Astrocyte (in vitro differentiated cells and primary cell): Measurements from ENCODE around the gene FHL2. TPM values are rescaled to one million over a fixed set of nuclear protein-coding genes. Genes with fewer than 3 reads are reported as not detected.
A peak's percentile ranks its signal among the peaks of the same experiment; 100 is the strongest.

Experiments used
- DNase-seq: peaks from one replicate; pipeline ENCODE4 v3.0.0-alpha.2; 2010; ENCODE audit warnings: low read depth
- FAIRE-seq: peaks from 2 replicates; lab custom pipeline; 2011; peaks lifted over from hg19 to GRCh38; lab: Jason Lieb, UNC
- H2AFZ ChIP-seq: 2 replicates; pipeline ENCODE4 v1.6.0; 2012; ENCODE audit warnings: low read depth, low read length, inconsistent platforms
- H3K27ac ChIP-seq: 2 replicates; pipeline ENCODE4 v1.5.1; 2011; ENCODE audit warnings: low read depth, low read length, inconsistent platforms
- H3K27me3 ChIP-seq: 2 replicates; pipeline ENCODE4 v1.6.0; 2011; ENCODE audit warnings: low read length, inconsistent platforms; ENCODE audit not compliant: insufficient read depth
- H3K36me3 ChIP-seq: 2 replicates; pipeline ENCODE4 v1.5.1; 2011; ENCODE audit warnings: low read length, inconsistent platforms; ENCODE audit not compliant: insufficient read depth
- H3K4me1 ChIP-seq: 2 replicates; pipeline ENCODE4 v1.5.1; 2011; ENCODE audit warnings: low read length, inconsistent platforms; ENCODE audit not compliant: insufficient read depth
- H3K4me2 ChIP-seq: 2 replicates; pipeline ENCODE4 v1.6.0; 2012; ENCODE audit warnings: low read length, inconsistent platforms
- H3K4me3 ChIP-seq: 2 replicates; pipeline ENCODE4 v1.5.1; 2011; ENCODE audit warnings: low read depth, mild to moderate bottlenecking, low read length, inconsistent platforms; ENCODE audit not compliant: insufficient read depth
- H3K79me2 ChIP-seq: 2 replicates; pipeline ENCODE4 v1.6.0; 2012; ENCODE audit warnings: mild to moderate bottlenecking, low read length, inconsistent platforms; ENCODE audit not compliant: insufficient read depth
- H3K9ac ChIP-seq: 2 replicates; pipeline ENCODE4 v1.6.0; 2012; ENCODE audit warnings: mild to moderate bottlenecking, low read length, inconsistent platforms
- H3K9me3 ChIP-seq: 2 replicates; pipeline ENCODE4 v1.5.1; 2012; ENCODE audit warnings: low read depth, mild to moderate bottlenecking, low read length, inconsistent platforms; ENCODE audit not compliant: insufficient read depth
- H4K20me1 ChIP-seq: 2 replicates; pipeline ENCODE4 v1.6.0; 2012; ENCODE audit warnings: low read length, inconsistent platforms; ENCODE audit not compliant: insufficient read depth
- H3K27ac Mint-ChIP-seq: one replicate; pipeline ENCODE4 v1.8.0; 2021; ENCODE audit warnings: mild to moderate bottlenecking, mixed read lengths; ENCODE audit not compliant: unreplicated experiment
- H3K27me3 Mint-ChIP-seq: one replicate; pipeline ENCODE4 v1.8.0; 2021; ENCODE audit warnings: low read depth, mixed read lengths; ENCODE audit not compliant: unreplicated experiment
- H3K36me3 Mint-ChIP-seq: one replicate; pipeline ENCODE4 v1.8.0; 2021; ENCODE audit warnings: low read depth, mixed read lengths; ENCODE audit not compliant: unreplicated experiment
- H3K4me1 Mint-ChIP-seq: one replicate; pipeline ENCODE4 v1.8.0; 2021; ENCODE audit warnings: low read depth, mixed read lengths; ENCODE audit not compliant: unreplicated experiment
- H3K4me3 Mint-ChIP-seq: one replicate; pipeline ENCODE4 v1.8.0; 2021; ENCODE audit warnings: mild to moderate bottlenecking, moderate library complexity, mixed read lengths; ENCODE audit not compliant: unreplicated experiment
- H3K9me3 Mint-ChIP-seq: one replicate; pipeline ENCODE4 v1.8.0; 2021; ENCODE audit warnings: mild to moderate bottlenecking, mixed read lengths; ENCODE audit not compliant: unreplicated experiment
- CTCF ChIP-seq: IDR thresholded peaks from 2 replicates; pipeline ENCODE4 v1.5.1; 2011; ENCODE audit warnings: low read depth, mild to moderate bottlenecking, inconsistent platforms, low read length, moderate library complexity; ENCODE audit not compliant: insufficient read depth
- EZH2 ChIP-seq: IDR thresholded peaks from 2 replicates; pipeline ENCODE4 v1.6.1; 2012; ENCODE audit warnings: mild to moderate bottlenecking, low read length, inconsistent platforms; ENCODE audit not compliant: insufficient read depth
- total RNA-seq: library from RNA; stranded (reverse); gene quantifications from 2 replicates; pipeline ENCODE4 v1.2.1, GENCODE V29; 2021

FHL2 gene
- total RNA-seq, 1 donor from 2014 or later: 104 TPM

DNA sequence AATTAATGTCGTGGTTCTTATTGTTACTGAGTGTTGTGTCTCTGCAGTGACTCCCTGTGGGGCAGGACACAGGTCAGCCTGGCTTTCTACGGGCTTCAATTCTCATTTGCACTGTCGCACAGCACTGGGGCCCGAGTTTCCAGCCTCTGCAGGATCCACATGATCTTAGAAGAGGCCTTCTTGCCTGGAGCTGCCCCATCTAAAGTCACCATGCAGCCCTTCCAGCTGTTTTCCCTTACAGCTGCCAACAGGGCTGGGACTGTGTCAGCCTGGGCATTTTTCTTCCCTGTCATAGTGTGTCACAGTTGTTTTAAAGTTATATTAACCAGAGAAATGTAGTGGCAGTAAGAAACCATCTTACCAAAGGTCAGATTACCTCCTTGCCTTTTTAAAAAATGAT, 27.0 kb downstream of the FHL2 start:
- H3K4me1 Mint-ChIP-seq: peaks cover 27% of the 10 kb centered on the region

DNA sequence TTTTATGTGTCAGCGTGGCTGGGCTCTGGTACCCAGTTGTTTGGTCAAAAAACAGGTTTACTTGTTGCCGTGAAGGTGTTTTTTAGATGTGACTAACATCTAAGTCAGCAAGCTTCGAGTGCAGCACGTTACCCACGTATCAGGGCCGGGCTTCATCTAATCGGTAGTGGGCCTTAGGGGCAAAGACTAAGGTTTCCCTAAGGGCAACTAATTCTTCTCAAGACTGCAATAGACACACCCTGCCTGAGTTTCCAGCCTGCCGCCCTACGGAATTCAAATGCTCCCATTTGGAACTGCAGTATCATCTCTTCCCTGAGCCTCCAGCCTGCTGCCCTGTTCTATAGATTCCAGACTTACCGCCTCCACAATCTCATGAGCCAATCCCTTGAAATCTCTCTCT, 27.7 kb downstream of the FHL2 start:
- peaks cover 98% of the 10 kb centered on the region for H4K20me1 ChIP-seq
- H3K79me2 ChIP-seq: peaks cover 84% of the 10 kb centered on the region
- TF ChIP-seq CTCF (no peak), EZH2 (no peak)
- H3K27me3 Mint-ChIP-seq: no peaks in the 10 kb centered on the region
- no peak for DNase-seq
- no peak overlapping the region for H2AFZ ChIP-seq
- no peak overlapping the region for H3K4me3 Mint-ChIP-seq
- H3K9ac ChIP-seq: peak overlapping the region; percentile 29
- no peak overlapping the region for H3K27ac Mint-ChIP-seq
- H3K4me1 Mint-ChIP-seq: peaks cover 23% of the 10 kb centered on the region
- H3K27me3 ChIP-seq: no peaks in the 10 kb centered on the region
- no peak overlapping the region for H3K4me3 ChIP-seq
- H3K36me3 ChIP-seq: peaks cover 82% of the 10 kb centered on the region
- H3K27ac ChIP-seq: peak overlapping the region; percentile 34
- no peaks in the 10 kb centered on the region for H3K9me3 Mint-ChIP-seq
- H3K36me3 Mint-ChIP-seq: peaks cover 36% of the 10 kb centered on the region
- no peaks in the 10 kb centered on the region for H3K9me3 ChIP-seq
- H3K4me2 ChIP-seq: no peak overlapping the region
- H3K4me1 ChIP-seq: peaks cover 44% of the 10 kb centered on the region
- FAIRE-seq: no peak

More for the DNA sequence above, 27.0 kb downstream of the FHL2 start:
- Histone ChIP-seq H3K79me2 (peaks cover 87% of the 10 kb centered on the region), H3K4me1 (peaks cover 51% of the 10 kb centered on the region), H3K27ac (peak overlapping the region; percentile 38), H3K9me3 (no peaks in the 10 kb centered on the region), H3K9ac (peak overlapping the region; percentile 29), H3K4me3 (no peak overlapping the region), H3K27me3 (no peaks in the 10 kb centered on the region), H4K20me1 (peaks cover 100% of the 10 kb centered on the region), H3K4me2 (no peak overlapping the region), H3K36me3 (peaks cover 80% of the 10 kb centered on the region), H2AFZ (no peak overlapping the region)
- no peak for FAIRE-seq
- Mint-ChIP-seq H3K4me3 (no peak overlapping the region), H3K27me3 (no peaks in the 10 kb centered on the region), H3K9me3 (no peaks in the 10 kb centered on the region), H3K27ac (no peak overlapping the region), H3K36me3 (peaks cover 38% of the 10 kb centered on the region)
- DNase-seq: no peak
- TF ChIP-seq CTCF: no peak
- no peak for TF ChIP-seq EZH2

DNA sequence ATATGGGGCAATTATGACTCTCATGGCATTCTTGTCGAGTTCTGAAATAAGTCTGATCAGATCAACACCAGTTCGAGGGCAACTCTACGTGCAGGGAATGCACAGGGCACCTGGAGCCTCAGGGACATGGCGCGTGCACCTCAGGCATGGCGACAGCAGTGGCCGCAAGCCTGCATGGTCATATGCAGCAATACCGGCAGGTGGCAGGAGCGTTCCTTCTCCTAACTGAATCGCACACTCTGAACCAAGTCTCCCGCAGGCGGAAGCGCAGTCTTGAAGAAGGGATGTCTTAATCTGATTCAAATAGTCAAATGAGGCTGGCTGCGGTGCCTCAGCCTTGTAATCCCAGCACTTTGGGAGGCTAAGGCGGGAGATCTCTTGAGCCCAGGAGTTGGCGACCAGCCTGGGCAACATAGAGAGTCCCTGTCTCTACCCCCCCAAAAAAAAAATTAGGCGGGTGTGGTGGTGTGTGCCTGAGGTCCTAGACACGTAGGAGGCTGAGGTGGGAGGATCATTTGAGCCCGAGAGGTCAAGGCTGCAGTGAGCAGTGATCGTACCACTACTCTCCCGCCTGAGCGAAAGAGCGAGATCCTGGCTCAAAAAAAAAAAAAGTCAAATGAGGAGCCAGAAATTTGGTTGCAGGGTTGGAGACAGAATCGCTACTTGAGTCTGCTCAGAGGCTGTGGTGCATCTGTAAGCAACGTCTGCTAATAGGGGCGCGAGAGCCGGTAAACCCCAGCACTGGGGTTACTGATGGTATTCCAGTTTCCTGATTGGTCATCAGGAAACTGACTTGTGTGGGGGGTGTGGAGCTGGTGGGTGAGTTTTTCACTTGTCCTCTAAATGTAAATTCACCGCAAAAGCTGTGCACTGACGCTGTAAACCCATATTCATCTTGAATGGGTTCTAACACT, 28.8 kb downstream of the FHL2 start:
- FAIRE-seq (peak; percentile 75), DNase-seq (peak; percentile 69)
- no peaks in the 10 kb centered on the region for H3K9me3 Mint-ChIP-seq
- peak; percentile 77 for TF ChIP-seq CTCF
- TF ChIP-seq EZH2: no peak
- no peak overlapping the region for H2AFZ ChIP-seq
- H3K4me1 Mint-ChIP-seq: peaks cover 18% of the 10 kb centered on the region
- no peak overlapping the region for H3K4me2 ChIP-seq
- H3K36me3 Mint-ChIP-seq: peaks cover 38% of the 10 kb centered on the region
- H3K4me3 Mint-ChIP-seq: peak overlapping the region; percentile 12
- peaks cover 97% of the 10 kb centered on the region for H4K20me1 ChIP-seq
- peaks cover 77% of the 10 kb centered on the region for H3K79me2 ChIP-seq
- no peaks in the 10 kb centered on the region for H3K9me3 ChIP-seq
- peak overlapping the region; percentile 22 for H3K27ac Mint-ChIP-seq
- H3K27me3 ChIP-seq: no peaks in the 10 kb centered on the region
- H3K36me3 ChIP-seq: peaks cover 79% of the 10 kb centered on the region
- no peaks in the 10 kb centered on the region for H3K27me3 Mint-ChIP-seq
- H3K27ac ChIP-seq: peak overlapping the region; percentile 34
- H3K4me3 ChIP-seq: no peak overlapping the region
- peaks cover 34% of the 10 kb centered on the region for H3K4me1 ChIP-seq
- peak overlapping the region; percentile 29 for H3K9ac ChIP-seq
